ENCODE data around the gene CUL7.
A peak's percentile ranks its signal among the peaks of the same experiment; 100 is the strongest.
"Not testable (repeated sequence)": the region's sequence is repeated elsewhere in the genome, so short reads cannot be mapped to it uniquely, and the experiment has no call there.

CUL7 gene

DNA sequence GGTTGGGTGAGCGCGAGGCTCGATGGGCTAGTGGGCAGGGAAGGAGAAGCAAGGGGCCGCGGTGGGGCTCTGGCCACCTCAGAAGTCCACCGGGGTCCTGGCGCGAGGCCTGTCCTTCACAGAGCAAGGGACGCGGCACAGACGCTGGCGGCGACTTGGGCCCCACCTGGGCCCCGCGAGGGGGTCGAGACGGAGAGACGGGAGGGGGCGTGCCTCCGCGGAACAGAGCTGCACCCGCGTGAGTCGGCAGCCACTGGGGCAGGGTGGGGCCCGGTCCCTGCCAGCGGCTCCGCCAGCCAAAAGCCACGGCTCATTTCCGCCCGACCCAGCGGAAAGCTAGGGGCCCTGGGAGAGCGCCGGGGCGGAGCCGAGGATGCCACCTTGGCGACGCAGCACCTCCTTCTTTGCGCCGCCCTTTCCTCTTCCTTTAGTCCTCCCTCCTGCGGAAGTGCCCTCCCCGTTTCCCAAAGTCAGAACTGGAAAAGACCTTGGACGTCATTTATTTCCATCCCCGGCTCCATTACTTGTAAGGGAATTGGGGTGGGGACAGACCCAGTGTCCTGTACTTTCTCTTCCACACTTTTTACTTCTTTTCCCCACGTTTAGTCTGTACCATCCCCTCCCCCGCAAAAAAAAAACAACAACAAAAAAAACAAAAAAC is at the start of gene CUL7:
Gene CUL7 (minus strand): TSS at position 307 of the 661 bp plus-strand sequence. CDS start 1,063 bp downstream, outside the sequence.
- peak; percentile 67 for FAIRE-seq

DNA sequence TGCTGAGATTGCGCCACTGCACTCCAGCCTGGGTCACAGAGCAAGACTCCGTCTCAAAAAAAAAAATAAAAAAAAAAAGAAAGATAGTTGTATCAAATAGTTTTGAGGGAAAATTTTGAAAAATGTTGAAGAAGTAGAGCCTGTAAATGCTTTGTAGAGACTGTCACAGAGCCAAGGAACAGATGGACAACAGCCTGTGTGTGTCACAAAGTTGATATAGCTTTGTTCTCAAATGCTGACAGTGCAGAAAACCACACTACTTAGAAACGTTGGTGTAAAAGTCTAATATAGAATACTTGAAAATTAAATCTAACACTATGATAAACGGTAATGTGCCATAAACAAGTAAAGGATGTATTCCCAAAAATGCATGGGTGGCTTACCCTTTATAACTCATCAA is 47.8 kb upstream of the CUL7 start:
- no peak for FAIRE-seq

DNA sequence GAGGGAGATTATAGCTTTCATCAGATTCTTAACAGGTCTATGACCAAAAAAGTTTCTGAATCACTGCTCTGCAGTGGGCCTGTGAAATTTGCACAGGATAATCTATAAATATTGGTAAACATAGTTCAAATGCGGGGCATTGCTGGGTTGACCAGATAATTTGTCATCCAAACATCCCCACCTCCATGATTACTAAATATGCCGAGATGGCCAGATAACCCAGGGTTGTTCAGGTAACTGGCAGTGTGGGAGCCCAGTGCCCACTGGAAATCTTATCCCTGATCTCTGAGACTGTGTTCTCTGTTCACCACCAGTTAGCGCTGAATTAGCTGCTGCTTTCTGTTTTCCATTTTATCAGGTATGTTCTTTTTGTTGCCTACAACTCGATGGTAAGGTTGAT is 43.9 kb upstream of the CUL7 start:
- FAIRE-seq = no peak

DNA sequence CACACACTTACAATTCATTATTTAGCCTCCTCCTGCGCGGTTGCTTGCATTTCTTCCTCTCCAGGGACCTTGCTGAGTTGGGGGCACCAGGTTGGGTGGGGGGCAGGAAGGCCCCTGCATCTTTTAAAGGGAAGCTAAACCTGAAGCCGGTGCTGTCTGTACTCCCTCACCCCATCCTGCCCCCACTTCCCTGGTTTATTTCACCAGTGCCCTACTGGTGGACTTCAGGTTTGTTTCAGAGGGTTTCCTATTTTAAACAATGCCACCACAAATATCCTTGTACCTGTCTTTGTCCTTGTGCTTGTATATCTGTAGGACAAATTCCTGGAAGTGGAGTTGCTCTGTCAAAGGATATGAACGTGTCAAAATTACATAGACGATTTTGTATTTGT is 43.4 kb upstream of the CUL7 start:
- no peak for FAIRE-seq

DNA sequence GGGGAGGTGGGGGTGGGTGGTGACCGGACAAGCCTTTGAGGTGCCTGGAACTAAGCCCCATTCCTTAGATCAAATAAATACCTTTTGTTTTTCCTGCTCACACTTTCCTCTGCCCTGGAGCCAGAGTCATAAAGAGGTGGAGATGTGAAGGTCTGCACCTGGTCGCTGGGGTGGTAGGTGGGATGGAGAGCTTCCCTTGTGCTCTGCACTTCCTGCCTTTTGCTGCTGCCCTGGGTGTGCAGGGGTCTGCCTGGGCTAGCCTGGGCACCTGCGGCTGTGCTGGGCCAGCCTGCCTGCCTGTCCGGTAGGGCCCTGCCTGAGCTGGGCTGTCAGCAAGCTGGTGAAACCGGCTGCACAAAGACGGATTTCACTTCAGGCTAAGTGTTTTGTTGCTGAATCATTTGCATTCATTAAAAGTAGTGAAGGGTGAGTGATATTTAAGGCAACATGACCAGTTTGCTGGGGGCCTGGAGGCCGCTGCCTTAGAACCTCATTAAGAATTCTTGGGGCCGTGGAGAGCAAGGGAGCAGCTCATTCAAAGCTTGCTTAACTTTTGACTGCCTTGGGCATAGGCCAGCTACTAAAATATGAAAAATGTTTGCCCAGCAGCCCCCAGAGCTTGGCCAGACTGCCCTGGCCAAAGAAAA is 42.9 kb upstream of the CUL7 start:
- FAIRE-seq = no peak

DNA sequence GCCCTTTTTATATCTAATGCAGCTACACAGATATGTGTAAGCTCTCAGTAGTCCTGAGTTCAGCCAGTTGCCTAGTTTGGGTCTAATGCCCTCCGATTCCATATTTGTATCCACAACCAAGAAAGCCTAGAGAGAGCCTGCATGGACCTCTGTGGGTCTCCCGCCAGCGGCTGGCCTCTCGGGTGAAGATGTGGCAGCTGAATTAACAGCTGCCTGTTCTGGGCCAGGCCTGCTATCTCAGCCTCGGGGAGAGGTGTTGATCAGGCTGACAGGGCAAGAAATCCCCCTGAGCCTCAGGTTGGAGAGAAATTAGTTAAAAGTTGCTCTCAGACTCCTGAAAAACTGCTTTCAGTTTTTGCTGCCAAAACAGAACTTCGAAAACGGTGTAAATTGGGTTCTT is 42.3 kb upstream of the CUL7 start:
- no peak for FAIRE-seq

DNA sequence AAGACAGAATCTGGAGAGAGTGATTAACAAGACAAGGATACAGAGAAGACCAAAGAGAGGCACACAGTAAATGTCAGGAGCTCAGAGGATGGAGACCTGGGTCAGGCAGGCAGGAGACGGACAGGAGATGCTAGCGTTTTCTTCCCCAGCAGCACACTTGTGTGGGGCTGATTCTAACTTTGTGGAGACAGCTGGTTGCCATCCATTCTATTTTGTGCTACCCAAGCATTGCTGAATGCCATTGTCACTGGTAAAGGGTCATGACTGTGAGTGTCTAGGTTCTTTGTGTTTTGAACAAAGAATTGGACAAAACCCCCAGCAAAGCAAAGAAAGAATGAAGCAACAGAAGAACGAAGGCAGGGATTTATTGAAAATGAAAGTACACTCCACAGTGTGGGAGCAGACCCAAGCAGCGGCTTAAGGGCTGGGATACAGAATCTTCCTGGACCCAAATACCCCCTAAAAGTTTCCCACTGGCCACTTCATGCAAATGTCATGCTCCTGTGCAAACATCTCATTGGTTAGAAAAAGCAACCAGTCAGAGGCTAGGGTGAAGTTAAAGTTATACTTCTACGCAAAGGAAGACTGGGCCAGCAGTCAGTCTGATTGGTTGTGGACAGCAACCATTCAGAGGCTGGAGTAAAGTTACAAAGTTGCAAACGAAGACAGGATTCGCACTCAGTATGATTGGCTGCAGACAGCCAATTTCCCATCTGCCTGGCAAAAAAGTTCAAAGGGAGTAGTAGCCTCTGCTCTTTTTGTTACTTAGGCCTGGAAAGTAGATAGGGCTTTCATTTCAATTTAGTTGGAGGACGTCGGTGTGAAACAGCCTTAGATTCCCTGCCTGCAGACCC is 40.0 kb upstream of the CUL7 start:
- no peak for FAIRE-seq

DNA sequence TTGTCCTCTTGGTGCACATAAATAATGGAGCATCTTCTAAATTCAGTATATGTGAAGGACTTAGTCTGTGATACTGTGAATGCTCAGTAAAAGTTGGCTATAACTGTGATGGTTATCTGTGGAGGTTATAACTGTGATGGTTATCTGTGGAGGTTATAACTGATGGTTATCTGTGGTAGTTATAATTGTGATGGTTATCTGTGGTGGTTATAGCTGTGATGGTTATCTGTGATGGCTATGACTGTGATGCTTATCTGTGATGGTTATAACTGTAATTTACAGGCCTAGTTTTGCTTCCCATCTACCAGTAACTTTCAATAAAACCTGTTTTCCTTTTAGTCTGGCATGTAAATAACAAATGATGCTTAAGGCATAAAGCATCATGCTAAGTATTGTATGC is 39.0 kb upstream of the CUL7 start:
- FAIRE-seq = no peak

DNA sequence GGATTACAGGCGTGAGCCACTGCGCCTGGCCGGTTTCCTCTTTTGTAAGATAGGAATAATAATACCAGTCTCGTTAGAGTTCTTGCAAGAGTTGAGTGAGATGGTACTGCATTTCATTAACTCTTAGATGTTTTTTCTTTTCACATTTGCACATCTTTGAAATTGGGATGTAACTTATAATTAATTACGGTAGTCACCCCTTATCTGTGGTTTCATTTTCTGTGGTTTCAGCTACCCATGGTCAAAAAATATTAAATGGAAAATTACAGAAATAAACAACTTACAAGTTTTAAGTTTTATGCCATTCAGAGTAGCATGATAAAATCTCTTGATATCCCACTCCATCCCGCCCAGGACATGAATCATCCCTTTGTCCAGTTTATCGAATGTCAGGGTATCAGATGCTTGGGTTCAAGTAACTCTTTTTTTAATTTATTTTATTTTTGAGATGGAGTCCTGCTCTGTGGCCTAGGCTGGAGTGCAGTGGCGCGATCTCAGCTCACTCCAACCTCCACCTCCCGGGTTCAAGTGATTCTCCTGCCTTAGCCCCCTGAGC is 37.9 kb upstream of the CUL7 start:
- FAIRE-seq = no peak

DNA sequence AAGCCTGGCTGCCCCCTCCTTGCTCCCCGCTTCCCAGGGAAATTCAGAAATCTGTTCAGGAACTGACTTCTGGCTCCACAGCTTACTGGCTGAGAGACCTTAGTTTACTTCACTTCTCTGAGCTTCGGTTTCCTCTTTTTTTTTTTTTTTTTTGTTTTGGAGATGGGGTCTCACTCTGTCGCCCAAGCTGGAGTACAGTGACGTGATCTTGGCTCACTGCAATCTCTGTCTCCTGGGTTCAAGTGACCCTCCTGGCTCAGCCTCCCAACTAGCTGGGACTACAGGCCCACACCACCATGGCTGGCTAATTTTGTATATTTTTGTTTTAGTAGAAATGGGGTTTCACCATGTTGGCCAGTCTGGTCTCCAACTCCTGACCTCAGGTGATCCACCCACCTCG is 37.4 kb upstream of the CUL7 start:
- FAIRE-seq = no peak

DNA sequence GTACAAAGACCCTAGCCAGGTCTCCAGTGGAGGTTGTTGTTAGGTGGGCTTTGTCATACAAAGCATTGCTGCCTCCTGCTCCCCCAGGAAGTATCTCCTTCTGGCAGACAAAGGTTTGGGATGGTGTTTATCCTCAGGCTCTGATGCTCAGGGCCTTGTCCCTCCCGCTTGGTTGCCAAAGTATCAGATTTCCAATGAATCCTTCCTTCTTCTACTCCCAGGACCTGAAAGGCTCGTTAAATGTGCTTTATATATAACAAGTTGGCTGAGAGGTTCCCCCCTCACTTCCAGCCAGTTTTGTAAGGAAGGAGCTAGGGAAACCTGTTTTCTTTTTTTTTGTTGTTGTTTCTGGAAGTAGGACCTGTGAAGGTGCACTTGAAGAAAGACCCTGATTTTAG is 36.9 kb upstream of the CUL7 start:
- FAIRE-seq = no peak

DNA sequence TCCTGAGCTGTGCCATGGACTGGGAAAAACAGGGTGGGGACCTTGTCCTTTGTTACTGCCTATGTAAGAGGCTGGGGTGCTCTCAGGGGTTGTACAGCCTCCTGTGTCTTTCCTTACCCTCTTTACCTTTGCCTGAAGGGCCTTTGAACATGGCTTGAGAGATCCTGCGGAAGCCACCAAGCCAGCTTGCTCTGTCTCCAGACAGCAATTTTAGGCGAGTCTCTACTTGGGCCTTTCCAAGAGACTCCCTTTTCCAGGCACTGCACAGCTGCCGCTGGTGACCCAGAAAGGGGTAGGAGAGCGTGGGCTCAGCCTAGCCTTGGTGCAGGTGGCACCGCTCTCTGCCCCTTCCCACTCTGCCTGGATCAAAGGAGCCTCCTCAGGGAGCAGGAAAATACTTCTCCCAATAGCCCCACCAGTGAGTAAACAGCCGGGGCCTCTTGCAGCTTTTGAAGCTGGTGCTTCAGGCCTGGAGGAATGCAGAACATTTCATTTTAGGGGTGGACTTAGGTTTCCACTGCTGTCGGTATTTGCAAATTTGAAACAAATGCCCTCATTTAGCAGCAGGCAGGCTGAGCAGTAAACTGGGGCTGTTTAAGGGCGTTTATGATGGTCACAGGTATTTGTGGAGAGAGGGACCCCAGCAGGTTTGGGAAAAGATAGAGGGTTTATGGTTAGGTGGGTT is 36.4 kb upstream of the CUL7 start:
- no peak for FAIRE-seq

DNA sequence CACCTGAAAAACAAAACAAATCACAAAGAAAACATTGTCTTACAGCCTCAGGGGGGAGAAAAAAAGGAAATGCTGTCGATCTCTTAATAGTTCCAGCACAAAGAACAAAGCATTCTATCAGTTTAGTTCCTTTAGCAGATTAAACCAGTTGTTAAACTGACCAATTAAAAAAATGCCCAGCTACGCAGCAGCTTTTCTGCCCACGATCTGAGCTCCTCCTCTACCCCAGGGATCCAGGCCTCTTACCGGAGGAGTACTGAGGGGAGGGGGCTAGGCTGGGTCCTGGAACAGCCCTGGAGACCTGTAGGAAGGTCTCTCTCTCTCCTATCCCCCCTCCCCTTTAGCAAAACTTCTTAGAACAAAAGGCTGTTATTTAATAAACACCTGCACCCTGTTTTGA is 35.8 kb upstream of the CUL7 start:
- no peak for FAIRE-seq

DNA sequence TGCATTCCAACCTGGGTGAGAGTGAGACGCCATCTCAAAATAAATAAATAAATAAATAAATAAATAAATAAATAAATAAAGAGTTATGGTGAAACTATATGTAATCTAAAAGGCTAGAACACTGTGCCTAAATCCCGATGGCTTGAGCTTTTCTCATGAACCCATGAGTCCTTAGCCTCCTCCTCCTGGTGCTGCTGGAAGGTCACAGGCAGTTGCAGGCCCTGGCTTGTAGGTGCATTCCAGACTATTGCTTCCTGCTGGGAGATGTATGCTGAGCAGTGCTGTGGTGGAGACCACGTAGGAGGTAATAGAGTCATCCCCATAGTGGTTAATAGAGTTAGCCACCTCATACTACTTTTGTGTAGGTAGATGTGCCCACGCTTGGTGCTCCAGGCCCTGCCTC is 35.0 kb upstream of the CUL7 start:
- no peak for FAIRE-seq

DNA sequence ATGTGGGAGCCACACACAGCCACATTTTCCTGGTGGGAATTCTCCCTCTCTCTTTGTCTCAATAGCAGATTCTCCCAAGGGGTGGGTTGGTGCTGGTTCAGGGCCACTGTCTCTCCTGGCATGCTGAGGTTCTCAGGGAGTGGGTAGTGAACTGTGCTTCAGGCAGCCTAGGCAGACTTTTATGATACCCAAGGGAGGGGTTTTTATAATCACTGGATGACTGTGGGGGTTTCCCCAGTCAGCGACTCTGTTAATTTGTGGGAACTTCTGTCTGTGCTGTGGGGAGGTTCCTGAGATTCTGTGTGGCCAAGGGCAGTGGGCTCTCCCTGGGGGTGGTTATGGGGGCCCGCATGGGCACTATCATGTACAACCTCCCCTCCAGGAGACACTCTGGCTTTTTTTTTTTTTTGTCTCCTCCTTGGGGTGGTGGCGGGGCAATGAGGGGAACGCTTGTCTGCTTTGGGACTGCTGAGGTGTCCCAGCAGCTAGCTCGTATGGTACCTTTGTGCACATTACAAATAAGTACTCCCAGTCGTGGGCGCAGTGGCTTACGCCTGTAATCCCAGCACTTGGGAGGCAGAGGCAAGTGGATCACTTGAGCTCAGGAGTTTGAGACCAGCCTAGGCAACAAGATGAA is 32.5 kb upstream of the CUL7 start:
- FAIRE-seq = no peak

DNA sequence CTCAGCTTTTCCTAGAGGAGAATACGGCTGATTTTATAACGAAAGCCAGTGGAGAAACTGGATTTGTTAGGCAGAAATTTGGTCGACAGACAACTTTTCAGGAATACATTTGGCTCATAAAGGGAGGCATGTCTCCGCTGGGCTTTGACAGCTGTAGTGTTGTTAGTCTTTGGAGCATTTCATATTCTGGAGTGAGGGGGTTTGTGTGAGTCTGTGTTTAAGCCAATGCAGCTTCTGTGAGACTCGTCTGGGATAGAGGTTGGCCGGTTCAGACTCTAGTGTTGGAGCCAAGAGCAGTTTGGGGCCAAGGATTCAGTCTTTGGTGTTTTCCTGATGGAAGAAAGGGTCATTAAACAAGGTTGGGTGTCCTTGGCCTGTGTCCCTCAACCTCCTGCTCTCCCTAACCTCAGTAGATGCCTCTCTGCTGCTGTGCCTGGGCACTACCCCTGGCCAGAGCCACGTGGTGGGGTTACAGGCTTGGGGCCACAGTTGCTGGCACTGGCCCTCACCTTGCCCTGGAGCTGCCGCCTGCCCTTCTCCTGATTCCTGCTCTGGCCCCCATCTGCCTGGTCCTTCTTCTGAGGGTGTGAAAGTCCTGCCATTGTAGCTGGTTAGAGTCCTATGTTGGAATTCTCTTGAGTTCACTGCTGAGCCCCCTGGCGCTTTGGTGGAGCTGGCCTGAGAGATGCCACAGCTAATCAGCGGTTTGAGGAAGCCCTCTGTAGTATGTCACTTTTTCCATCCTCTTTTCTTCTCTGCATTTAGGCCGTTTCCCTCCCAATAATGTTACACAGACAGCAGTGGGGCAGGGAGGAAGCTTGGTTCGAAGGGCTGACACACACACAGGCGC is 29.4 kb upstream of the CUL7 start:
- no peak for FAIRE-seq

DNA sequence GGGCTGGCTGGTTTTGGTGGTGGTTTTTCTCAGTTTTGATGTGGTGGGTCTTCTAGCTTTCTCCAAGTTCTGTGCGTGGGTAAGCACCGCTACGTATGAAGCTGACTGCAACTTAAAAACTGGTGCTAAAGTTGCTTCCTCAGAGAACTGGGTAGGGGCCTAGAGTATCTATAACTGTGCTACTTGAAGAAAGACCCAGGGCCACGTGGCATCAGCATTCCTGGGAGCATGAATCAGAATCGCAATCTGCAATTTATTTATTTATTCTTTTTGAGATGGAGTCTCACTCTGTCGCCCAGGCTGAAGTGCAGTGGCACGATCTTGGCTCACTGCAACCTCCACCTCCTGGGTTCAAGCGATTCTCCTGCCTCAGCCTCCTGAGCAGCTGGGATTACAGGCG is 28.3 kb upstream of the CUL7 start:
- not testable (repeated sequence) for FAIRE-seq

DNA sequence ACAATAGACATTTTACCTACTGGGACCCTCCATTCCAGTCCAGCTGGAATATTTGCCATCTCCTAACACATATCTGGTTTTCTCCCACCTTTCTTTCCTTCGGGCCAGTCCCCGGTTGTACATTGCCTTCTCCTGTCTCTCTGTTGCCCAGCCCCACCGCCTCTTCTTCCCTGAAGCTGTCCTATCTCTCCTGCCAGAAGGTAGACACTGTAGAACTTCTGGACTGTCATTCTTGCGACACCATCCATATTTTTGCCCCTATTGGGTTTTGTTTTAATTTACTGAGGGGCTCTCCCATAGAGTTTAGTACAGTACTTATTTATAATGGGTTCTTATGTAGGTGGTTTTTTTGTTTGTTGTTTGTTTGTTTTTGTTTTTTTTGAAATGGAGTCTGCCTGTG is 27.4 kb upstream of the CUL7 start:
- no peak for FAIRE-seq

DNA sequence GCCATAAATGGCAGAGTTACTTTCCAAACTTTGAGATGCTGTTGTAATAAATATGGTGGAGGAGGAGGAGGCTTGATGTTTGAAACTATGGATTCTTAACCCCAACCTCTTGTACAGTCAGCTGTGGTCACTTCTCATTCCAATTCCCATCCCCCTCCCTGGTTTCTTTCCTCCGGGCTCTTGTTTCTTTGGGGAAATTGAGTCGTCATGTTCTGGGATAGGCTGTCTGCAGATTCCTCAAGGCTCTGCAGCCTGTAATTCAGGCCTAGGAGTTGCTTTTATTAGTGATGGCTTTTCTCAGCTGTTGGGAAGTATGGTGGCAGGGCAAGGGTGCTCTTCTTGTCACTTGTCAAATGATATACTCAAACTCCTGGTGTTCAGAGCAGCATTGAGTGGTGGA is 25.0 kb upstream of the CUL7 start:
- FAIRE-seq = no peak

DNA sequence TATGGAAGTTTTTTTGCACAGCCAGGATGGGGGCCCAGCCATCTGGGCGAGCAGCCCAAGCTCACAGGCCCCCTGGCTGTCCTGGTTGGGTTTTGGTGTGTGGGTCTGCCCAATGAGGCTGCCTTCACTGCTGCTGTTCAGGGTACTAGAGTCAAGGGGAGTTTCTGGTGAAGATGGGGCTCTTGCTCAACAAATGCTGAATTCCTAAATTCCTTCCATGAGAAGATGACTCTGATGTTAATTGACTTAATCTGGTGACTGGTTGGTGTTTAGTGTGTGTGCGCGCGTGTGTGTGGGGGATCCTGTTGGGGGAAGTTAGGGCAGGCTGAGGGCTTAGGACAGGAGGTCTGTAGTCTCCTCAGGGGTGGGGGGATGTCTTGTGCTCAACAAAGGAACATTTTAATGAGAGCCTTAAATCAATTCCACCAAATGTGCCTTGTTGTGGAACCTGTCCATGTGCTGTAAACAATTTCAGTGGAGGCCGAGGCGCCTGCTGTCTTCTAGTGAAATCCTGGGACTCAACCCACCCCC is 24.4 kb upstream of the CUL7 start:
- no peak for FAIRE-seq

DNA sequence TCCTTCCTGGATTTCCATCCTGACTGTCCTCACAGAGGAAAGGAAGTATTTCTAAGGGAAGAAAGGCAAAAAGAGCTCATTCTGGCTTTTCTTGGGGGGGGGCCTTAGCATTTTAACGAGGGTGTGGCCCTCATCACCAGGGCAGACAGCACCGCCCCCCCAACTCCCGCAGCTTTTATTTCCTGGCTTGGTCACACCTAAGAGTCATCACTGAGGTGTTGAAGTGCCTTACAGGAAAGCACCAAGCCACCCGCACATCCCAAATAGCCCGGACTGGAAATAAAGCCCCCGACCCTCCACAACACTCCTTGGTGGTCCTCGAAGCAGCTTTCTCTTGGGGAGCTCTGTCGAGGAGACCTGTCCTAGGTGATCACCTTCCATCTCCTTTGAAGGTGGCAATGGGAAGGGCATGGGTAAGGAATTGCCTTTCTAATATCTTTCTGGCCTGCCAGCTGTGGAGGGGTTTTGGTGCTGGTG is 23.7 kb upstream of the CUL7 start:
- FAIRE-seq = no peak
